ENCODE measurements around the gene UQCRHL. TPM values are rescaled to one million over a fixed set of nuclear protein-coding genes. Genes with fewer than 3 reads are reported as not detected.

The UQCRHL gene
- total and polyA plus RNA-seq, 10 of the 15 experiments (the other 5 are each of a cell fraction or from before 2014, with no cell fraction given): 1.4 to 17.3 (median 5.7) TPM

DNA sequence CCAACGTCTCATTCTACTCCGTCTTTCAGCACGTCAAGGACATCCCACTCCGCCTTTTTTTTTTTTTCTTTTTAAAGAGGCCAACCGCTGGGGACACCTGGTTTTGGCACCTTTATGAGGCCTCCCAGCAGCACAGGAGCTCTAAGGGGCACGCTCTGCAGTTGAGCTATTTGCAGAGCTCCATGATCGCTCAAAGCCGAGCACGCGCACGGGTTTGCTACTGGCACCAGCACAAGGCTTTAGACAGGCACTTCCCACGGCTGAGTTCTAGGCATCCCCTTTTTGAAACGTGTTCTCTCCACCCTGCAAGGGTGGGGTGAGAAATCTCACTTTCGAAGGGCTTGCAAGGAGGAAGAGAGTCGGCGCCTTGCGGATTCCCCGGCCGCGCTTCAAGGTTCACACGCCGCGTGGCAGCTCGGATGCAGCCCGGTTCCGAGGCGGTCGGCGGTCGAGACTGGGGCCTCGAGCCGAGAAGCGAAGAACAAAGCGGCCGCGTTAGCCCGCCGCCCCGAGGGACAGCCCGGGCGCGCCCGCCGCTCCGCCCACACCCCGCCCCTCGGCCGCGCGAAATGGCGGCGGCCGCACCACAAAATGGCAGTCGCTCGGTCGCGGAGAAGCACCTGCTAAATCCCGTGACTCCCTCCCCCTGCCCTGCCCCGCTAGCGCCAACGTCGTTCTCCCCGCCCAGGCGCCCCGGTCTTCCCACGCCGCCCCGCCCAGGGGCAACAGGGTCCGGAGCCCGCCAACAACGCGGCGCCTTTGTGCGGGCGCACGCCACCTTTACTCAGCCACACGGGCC lies 27.2 kb upstream of the UQCRHL start (continued):
- TF ChIP-seq ZBED1 (IDR thresholded peaks at IDR 0.05; ENCODE audit: borderline replicate concordance) (peak; percentile 8; the same call in 1 of the 2 replicates), SREBF2 (IDR thresholded peaks at IDR 0.05; ENCODE audit: low read length) (peak; percentile 82), SMARCA5 (IDR thresholded peaks at IDR 0.05) (no peak; the same call in 1 of the 2 replicates), SRF (IDR thresholded peaks at IDR 0.05; ENCODE audit: low read depth in 2 of 2, low read length in 2 of 2) (0 out of 4 replicates have a peak, but pooled peaks of 1 of the 2 experiments have one; percentile 21), IRF4 (IDR thresholded peaks at IDR 0.05; ENCODE audit: low read depth, low read length) (peak; percentile 55), MYC (IDR thresholded peaks at IDR 0.05; ENCODE audit: insufficient read depth, insufficient read length, insufficient replicate concordance, low read length, severe bottlenecking) (no peak), TCF7 (IDR thresholded peaks at IDR 0.05; ENCODE audit: borderline replicate concordance) (no peak; the same call in 1 of the 2 replicates), EZH2 (IDR thresholded peaks at IDR 0.05; ENCODE audit: borderline replicate concordance, control insufficient read depth, low read depth, low read length) (no peak), NR2F1 (conservative IDR thresholded peaks at IDR 0.05) (peak; percentile 72), MXI1 (IDR thresholded peaks at IDR 0.05; ENCODE audit: low read depth, low read length) (no peak; the same call in 1 of the 2 replicates), RCOR1 (conservative IDR thresholded peaks at IDR 0.05; ENCODE audit: low read depth, low read length) (peak; percentile 46; the same call in 1 of the 2 replicates), RUNX3 (IDR thresholded peaks at IDR 0.05; ENCODE audit: low read length) (peak; percentile 78), CBX5 (IDR thresholded peaks at IDR 0.05; ENCODE audit: low read depth) (peak; percentile 32; the same call in 1 of the 2 replicates), BRCA1 (IDR thresholded peaks at IDR 0.05; ENCODE audit: low read depth, low read length) (no peak)
- TF ChIP-seq, protein P1, sequence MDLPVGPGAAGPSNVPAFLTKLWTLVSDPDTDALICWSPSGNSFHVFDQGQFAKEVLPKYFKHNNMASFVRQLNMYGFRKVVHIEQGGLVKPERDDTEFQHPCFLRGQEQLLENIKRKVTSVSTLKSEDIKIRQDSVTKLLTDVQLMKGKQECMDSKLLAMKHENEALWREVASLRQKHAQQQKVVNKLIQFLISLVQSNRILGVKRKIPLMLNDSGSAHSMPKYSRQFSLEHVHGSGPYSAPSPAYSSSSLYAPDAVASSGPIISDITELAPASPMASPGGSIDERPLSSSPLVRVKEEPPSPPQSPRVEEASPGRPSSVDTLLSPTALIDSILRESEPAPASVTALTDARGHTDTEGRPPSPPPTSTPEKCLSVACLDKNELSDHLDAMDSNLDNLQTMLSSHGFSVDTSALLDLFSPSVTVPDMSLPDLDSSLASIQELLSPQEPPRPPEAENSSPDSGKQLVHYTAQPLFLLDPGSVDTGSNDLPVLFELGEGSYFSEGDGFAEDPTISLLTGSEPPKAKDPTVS (IDR thresholded peaks at IDR 0.05; ENCODE audit: low read depth, low read length): 0 out of 2 replicates have a peak, but pooled peaks have one; percentile 16
- TF ChIP-seq, protein P2, sequence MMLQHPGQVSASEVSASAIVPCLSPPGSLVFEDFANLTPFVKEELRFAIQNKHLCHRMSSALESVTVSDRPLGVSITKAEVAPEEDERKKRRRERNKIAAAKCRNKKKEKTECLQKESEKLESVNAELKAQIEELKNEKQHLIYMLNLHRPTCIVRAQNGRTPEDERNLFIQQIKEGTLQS (IDR thresholded peaks at IDR 0.05; ENCODE audit: borderline replicate concordance, extremely low read depth, low read depth, low read length): no peak
